Activated B cell treated with CpG ODN at 0.5 μM for 24 hours (primary cell): ENCODE data around the gene TUBB. TPM values are rescaled to one million over a fixed set of nuclear protein-coding genes. Genes with fewer than 3 reads are reported as not detected.
A peak's percentile ranks its signal among the peaks of the same experiment; 100 is the strongest.
"Not testable (repeated sequence)": the region's sequence is repeated elsewhere in the genome, so short reads cannot be mapped to it uniquely, and the experiment has no call there.

Experiments
- ATAC-seq: fragments of 200-7000 bp; cut with Tn5 transposase; one replicate; pipeline ENCODE4 v1.10.0; 2021; ENCODE audit warnings: low read depth, mild to moderate bottlenecking, moderate library complexity
- CTCF ChIA-PET: fragments of 350-600 bp; sonication (Branson Sonifier 250); formaldehyde crosslinking; loops from one replicate; lab custom pipeline; 2021; ENCODE audit warnings: antibody characterized with exemption; lab: Charles Lee
- POLR2A ChIA-PET: fragments of 350-600 bp; sonication (Branson Sonifier 250); formaldehyde crosslinking; loops from one replicate; lab custom pipeline; 2021; ENCODE audit warnings: antibody characterized with exemption; lab: Charles Lee
- DNase-seq: peaks from one replicate; pipeline ENCODE4 v3.0.0; 2022
- H3K27ac Mint-ChIP-seq: one replicate; pipeline ENCODE4 v1.8.0; 2020; ENCODE audit warnings: mixed read lengths
- H3K27me3 Mint-ChIP-seq: one replicate; pipeline ENCODE4 v1.8.0; 2021; ENCODE audit warnings: mixed read lengths
- H3K36me3 Mint-ChIP-seq: one replicate; pipeline ENCODE4 v1.8.0; 2021; ENCODE audit warnings: low read depth, mixed read lengths
- H3K4me1 Mint-ChIP-seq: one replicate; pipeline ENCODE4 v1.8.0; 2021; ENCODE audit warnings: mixed read lengths
- H3K4me3 Mint-ChIP-seq: one replicate; pipeline ENCODE4 v1.8.0; 2020; ENCODE audit warnings: mild to moderate bottlenecking, mixed read lengths
- H3K9me3 Mint-ChIP-seq: one replicate; pipeline ENCODE4 v1.8.0; 2020; ENCODE audit warnings: mixed read lengths
- intact Hi-C: fragments of 100-400 bp; cut with micrococcal nuclease; formaldehyde crosslinking; loops from one replicate; pipeline ENCODE4 v1.15.1; 2024
- total RNA-seq: library from RNA; stranded (reverse); gene quantifications from 2 replicates; pipeline ENCODE4 v1.2.3, GENCODE V29; 2022
- TF ChIP-seq, protein P1 (sequence below): fragments of 200-600 bp; IDR thresholded peaks from one replicate; pipeline ENCODE4 v1.8.0; 2022; ENCODE audit warnings: antibody characterized with exemption, mild to moderate bottlenecking

The TUBB gene
- total RNA-seq, 1 donor from 2014 or later: 700 TPM

DNA sequence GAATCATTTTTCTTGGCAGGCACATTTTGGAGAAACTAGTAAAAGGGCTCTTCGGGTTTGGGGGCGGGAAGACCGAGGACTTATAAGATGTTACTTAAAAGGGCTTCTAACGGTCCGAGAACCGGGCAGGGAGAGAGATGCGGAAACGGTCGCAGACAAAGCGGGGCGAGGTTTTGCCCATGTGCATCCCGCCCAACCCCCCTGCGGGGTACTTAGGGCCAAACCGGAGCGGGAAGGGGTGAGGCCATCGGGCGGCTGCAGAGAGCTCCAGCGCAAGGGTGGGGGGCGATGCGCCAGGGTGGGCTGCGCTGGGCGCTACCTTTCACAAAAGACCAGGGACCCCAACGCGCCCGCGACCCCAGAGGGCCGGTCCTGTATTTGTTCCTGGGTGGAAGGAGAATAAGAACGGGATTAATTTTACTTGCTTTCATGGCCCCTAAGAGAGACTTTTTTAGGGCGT lies 616 bp downstream of the TUBB start:
- ATAC-seq: peak; percentile 5
- Mint-ChIP-seq H3K4me3 (peak overlapping the region; percentile 99), H3K27ac (peak overlapping the region; percentile 97), H3K9me3 (no peaks in the 10 kb centered on the region), H3K4me1 (peaks cover 73% of the 10 kb centered on the region), H3K27me3 (no peaks in the 10 kb centered on the region), H3K36me3 (peaks cover 55% of the 10 kb centered on the region)
- TF ChIP-seq, protein P1, sequence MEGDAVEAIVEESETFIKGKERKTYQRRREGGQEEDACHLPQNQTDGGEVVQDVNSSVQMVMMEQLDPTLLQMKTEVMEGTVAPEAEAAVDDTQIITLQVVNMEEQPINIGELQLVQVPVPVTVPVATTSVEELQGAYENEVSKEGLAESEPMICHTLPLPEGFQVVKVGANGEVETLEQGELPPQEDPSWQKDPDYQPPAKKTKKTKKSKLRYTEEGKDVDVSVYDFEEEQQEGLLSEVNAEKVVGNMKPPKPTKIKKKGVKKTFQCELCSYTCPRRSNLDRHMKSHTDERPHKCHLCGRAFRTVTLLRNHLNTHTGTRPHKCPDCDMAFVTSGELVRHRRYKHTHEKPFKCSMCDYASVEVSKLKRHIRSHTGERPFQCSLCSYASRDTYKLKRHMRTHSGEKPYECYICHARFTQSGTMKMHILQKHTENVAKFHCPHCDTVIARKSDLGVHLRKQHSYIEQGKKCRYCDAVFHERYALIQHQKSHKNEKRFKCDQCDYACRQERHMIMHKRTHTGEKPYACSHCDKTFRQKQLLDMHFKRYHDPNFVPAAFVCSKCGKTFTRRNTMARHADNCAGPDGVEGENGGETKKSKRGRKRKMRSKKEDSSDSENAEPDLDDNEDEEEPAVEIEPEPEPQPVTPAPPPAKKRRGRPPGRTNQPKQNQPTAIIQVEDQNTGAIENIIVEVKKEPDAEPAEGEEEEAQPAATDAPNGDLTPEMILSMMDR: no peak
- CTCF ChIA-PET: interaction anchor here (1.9 to 20.0 kb wide), 6 partner anchors 11 to 239 kb away, joined by 10 to 576 read pairs (median 18); partner anchors contain the start of genes DHX16 and NRM
- intact Hi-C loops: loop anchor here (1.0 to 2.0 kb wide), 3 partner anchors 22 to 103 kb away; partner anchors contain the start of genes C6orf136, FLOT1, MRPS18B and PPP1R10
- POLR2A ChIA-PET: interaction anchor here (0.8 to 22.6 kb wide), 16 partner anchors 10 to 394 kb away, joined by 3 to 697 read pairs (median 5); partner anchors contain the start of genes ABCF1, ATAT1, DHX16 and FLOT1
- DNase-seq: peak; percentile 65

DNA sequence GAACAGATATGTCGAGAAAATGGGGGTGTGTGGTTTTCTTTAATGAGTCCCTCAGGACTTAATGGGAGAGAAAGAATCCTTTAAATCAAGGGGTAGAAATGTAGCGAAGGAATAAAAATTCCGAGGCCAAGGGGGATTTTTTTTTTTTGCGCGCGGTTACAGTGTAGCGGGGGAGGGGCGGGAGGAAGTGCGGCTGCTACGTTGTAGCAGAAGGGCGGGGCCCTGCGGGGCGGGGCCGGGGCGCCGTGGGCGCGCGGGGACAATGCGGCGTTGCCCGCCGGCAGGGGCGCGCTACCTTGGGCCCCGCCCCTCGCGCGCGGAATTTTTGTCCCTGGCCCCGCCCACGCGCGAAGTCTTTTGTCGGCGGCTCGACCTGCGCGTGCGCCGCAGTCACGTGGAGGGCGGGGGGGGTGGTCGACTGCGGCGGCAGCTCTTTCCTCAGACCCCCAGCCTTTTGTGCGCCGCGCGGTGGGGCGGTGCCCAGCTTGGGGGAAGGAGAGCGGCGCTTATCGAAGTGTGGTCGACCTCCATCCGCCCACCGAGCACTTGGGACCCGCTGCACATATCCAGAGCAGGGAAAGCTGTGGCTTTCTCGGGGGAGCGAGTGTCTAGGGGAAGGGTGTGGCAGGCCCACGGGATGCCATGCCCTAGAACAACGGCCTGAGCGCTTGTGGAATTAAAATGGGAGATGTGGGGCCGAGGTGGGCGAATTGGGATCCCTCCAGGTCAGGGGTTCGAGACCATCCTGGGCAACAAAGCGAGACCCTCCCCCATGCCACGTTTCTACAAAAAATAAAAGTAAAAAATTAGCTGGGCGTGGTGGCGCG lies 1.3 kb downstream of the TUBB start:
- H3K4me1 Mint-ChIP-seq: peaks cover 67% of the 10 kb centered on the region
- H3K27me3 Mint-ChIP-seq: no peaks in the 10 kb centered on the region
- peak overlapping the region; percentile 97 for H3K27ac Mint-ChIP-seq
- peak overlapping the region; percentile 99 for H3K4me3 Mint-ChIP-seq
- H3K36me3 Mint-ChIP-seq: peaks cover 58% of the 10 kb centered on the region
- CTCF ChIA-PET: interaction anchor here (0.9 to 20.0 kb wide), 16 partner anchors 9 to 366 kb away, joined by 3 to 576 read pairs (median 8); partner anchors contain the start of genes ATAT1, DHX16, MRPS18B and NRM
- POLR2A ChIA-PET: interaction anchor here (0.9 to 22.6 kb wide), 15 partner anchors 10 to 395 kb away, joined by 3 to 697 read pairs (median 5); partner anchors contain the start of genes ABCF1, ATAT1, C6orf136 and DHX16
- TF ChIP-seq, protein P1: no peak
- H3K9me3 Mint-ChIP-seq: no peaks in the 10 kb centered on the region
- DNase-seq: peak; percentile 95
- intact Hi-C loops: loop anchor here (1.0 to 2.0 kb wide), 5 partner anchors 21 to 239 kb away; partner anchors contain the start of genes C6orf136, FLOT1, MRPS18B and PPP1R10
- ATAC-seq: peak; percentile 44

DNA sequence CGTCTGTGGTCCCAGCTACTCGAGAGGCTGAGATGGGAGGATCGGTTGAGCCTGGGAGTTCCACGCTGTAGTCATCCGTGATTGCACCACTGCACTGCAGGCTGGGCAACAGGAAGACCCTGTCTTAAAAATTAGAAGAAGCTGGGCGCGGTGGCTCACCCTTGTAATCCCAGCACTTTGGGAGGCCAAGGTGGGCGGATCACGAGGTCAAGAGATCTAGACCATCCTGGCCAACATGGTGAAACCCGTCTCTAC lies 1.8 kb downstream of the TUBB start:
- ChIA-PET POLR2A (interaction anchor here (0.9 to 22.6 kb wide), 14 partner anchors 9 to 395 kb away, joined by 3 to 697 read pairs (median 5); partner anchors contain the start of genes ABCF1, ATAT1, C6orf136 and DHX16), CTCF (interaction anchor here (0.9 to 20.0 kb wide), 16 partner anchors 9 to 365 kb away, joined by 3 to 576 read pairs (median 8); partner anchors contain the start of genes ATAT1, DHX16, MRPS18B and NRM)
- H3K4me3 Mint-ChIP-seq: peak overlapping the region; percentile 99
- not testable (repeated sequence) for ATAC-seq, H3K9me3 Mint-ChIP-seq, DNase-seq, H3K27me3 Mint-ChIP-seq
- intact Hi-C loops: loop anchor here (1.0 to 2.0 kb wide), 2 partner anchors 43 to 239 kb away; no protein-coding TSS in a partner anchor
- H3K36me3 Mint-ChIP-seq: peaks cover 60% of the 10 kb centered on the region
- H3K27ac Mint-ChIP-seq: peak overlapping the region; percentile 97
- peaks cover 62% of the 10 kb centered on the region for H3K4me1 Mint-ChIP-seq

DNA sequence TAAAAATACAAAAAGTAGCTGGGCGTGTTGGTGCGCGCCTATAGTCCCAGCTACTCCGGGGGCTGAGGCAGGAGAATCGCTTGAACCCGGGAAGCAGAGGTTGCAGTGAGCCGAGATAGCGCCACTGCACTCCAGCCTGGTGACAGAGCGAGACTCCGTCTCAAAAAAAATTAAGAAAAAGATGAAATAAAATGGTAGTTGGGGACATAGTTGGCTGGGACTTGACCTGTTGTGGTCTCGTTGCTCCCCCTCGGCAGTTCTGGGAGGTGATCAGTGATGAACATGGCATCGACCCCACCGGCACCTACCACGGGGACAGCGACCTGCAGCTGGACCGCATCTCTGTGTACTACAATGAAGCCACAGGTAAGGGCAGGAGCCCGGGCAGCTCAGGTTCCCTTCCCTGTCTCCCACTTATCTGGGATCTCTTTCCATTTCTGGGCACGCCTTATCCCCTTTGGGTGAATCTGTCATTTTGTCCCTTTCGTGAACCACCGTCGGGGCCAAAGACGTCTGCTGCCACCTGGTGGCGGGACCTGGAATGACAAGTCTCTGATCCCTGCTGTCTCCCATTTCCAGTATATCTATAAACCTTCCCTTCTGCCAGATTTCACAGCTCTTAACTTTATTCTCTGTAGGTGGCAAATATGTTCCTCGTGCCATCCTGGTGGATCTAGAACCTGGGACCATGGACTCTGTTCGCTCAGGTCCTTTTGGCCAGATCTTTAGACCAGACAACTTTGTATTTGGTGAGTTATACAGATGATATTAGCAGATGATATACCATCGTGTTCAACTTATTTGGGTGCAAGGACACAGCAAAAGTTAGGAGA lies 2.3 kb downstream of the TUBB start:
- H3K36me3 Mint-ChIP-seq: peaks cover 62% of the 10 kb centered on the region
- no peaks in the 10 kb centered on the region for H3K27me3 Mint-ChIP-seq
- TF ChIP-seq, protein P1: peak; percentile 95
- ChIA-PET POLR2A (interaction anchor here (0.9 to 22.6 kb wide), 9 partner anchors 9 to 396 kb away, joined by 3 to 697 read pairs (median 16); partner anchors contain the start of genes ATAT1, C6orf136, DHX16 and MRPS18B), CTCF (interaction anchor here (0.9 to 20.0 kb wide), 17 partner anchors 9 to 365 kb away, joined by 3 to 576 read pairs (median 7); partner anchors contain the start of genes ATAT1, DHX16, MRPS18B and NRM)
- H3K27ac Mint-ChIP-seq: peak overlapping the region; percentile 97
- DNase-seq: peak; percentile 81
- intact Hi-C loops: loop anchor here (1.0 to 2.0 kb wide), 2 partner anchors 43 to 240 kb away; no protein-coding TSS in a partner anchor
- H3K9me3 Mint-ChIP-seq: no peaks in the 10 kb centered on the region
- H3K4me1 Mint-ChIP-seq: peaks cover 56% of the 10 kb centered on the region
- H3K4me3 Mint-ChIP-seq: peak overlapping the region; percentile 99
- no peak for ATAC-seq

DNA sequence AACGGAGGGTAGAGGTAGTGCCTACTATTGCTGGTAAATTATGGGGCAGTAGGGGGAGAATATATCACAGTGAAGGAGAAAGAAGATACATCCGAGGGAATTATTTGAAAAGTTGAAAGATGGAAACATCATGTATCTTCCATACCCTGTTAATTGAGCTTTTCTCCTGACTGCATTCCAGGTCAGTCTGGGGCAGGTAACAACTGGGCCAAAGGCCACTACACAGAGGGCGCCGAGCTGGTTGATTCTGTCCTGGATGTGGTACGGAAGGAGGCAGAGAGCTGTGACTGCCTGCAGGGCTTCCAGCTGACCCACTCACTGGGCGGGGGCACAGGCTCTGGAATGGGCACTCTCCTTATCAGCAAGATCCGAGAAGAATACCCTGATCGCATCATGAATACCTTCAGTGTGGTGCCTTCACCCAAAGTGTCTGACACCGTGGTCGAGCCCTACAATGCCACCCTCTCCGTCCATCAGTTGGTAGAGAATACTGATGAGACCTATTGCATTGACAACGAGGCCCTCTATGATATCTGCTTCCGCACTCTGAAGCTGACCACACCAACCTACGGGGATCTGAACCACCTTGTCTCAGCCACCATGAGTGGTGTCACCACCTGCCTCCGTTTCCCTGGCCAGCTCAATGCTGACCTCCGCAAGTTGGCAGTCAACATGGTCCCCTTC lies 3.1 kb downstream of the TUBB start:
- H3K9me3 Mint-ChIP-seq, DNase-seq, H3K27me3 Mint-ChIP-seq, ATAC-seq, H3K4me3 Mint-ChIP-seq: not testable (repeated sequence)
- H3K36me3 Mint-ChIP-seq: peaks cover 67% of the 10 kb centered on the region
- peaks cover 53% of the 10 kb centered on the region for H3K4me1 Mint-ChIP-seq
- H3K27ac Mint-ChIP-seq: peak overlapping the region; percentile 41
- ChIA-PET CTCF (interaction anchor here (1.2 to 20.0 kb wide), 12 partner anchors 8 to 364 kb away, joined by 3 to 576 read pairs (median 10); partner anchors contain the start of genes ATAT1, DHX16, MRPS18B and NRM), POLR2A (interaction anchor here (3.3 to 22.6 kb wide), 4 partner anchors 33 to 108 kb away, joined by 31 to 697 read pairs (median 148); partner anchors contain the start of genes DHX16, MRPS18B, NRM and PPP1R10)
- intact Hi-C loops: loop anchor here (2.0 kb wide), 1 partner anchor 240 kb away; no protein-coding TSS in a partner anchor

DNA sequence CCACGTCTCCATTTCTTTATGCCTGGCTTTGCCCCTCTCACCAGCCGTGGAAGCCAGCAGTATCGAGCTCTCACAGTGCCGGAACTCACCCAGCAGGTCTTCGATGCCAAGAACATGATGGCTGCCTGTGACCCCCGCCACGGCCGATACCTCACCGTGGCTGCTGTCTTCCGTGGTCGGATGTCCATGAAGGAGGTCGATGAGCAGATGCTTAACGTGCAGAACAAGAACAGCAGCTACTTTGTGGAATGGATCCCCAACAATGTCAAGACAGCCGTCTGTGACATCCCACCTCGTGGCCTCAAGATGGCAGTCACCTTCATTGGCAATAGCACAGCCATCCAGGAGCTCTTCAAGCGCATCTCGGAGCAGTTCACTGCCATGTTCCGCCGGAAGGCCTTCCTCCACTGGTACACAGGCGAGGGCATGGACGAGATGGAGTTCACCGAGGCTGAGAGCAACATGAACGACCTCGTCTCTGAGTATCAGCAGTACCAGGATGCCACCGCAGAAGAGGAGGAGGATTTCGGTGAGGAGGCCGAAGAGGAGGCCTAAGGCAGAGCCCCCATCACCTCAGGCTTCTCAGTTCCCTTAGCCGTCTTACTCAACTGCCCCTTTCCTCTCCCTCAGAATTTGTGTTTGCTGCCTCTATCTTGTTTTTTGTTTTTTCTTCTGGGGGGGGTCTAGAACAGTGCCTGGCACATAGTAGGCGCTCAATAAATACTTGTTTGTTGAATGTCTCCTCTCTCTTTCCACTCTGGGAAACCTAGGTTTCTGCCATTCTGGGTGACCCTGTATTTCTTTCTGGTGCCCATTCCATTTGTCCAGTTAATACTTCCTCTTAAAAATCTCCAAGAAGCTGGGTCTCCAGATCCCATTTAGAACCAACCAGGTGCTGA lies 3.9 kb downstream of the TUBB start:
- H3K9me3 Mint-ChIP-seq, H3K4me3 Mint-ChIP-seq, ATAC-seq, DNase-seq, H3K27me3 Mint-ChIP-seq: not testable (repeated sequence)
- Mint-ChIP-seq H3K4me1 (peaks cover 48% of the 10 kb centered on the region), H3K27ac (peak overlapping the region; percentile 41), H3K36me3 (peaks cover 69% of the 10 kb centered on the region)
- ChIA-PET POLR2A (interaction anchor here (0.7 to 22.6 kb wide), 5 partner anchors 34 to 109 kb away, joined by 3 to 697 read pairs (median 31); partner anchors contain the start of genes DHX16, MRPS18B, NRM and PPP1R10), CTCF (interaction anchor here (0.7 to 20.0 kb wide), 6 partner anchors 12 to 133 kb away, joined by 3 to 576 read pairs (median 7); partner anchors contain the start of genes ATAT1, DHX16 and NRM)
- intact Hi-C loops: loop anchor here (2.0 kb wide), 1 partner anchor 241 kb away; no protein-coding TSS in a partner anchor
